ENCODE data around the gene PCDH18. TPM values are rescaled to one million over a fixed set of nuclear protein-coding genes. Genes with fewer than 3 reads are reported as not detected.

Gene PCDH18
- polyA plus RNA-seq, 3 donors = not detected

- DNase-seq = no peak
- no peaks in the 10 kb centered on the region for H3K79me2 ChIP-seq (ENCODE audit: insufficient read depth, low read length)
- WGBS (ENCODE audit: insufficient coverage) = no CpG with 5 or more reads among the region's 4 CpGs
- H4K20me1 ChIP-seq (ENCODE audit: insufficient read depth, low read length) = no peaks in the 10 kb centered on the region
- Mint-ChIP-seq H3K36me3 (no peaks in the 10 kb centered on the region), H3K9me3 (peaks cover 0 to 2% (median 0%) of the 10 kb centered on the region in 7 donors), H3K27ac (no peak overlapping the region), H3K27me3 (ENCODE audit: low read depth in 3 of 3) (no peaks in the 10 kb centered on the region), H3K4me1 (no peaks in the 10 kb centered on the region), H3K4me3 (no peak overlapping the region)
- no peak overlapping the region for H3K4me3 ChIP-seq (replicated peaks in 1 of 3; ENCODE audit: low read depth in 2 of 3, low read length in 3 of 3)
- TF ChIP-seq, protein P1, sequence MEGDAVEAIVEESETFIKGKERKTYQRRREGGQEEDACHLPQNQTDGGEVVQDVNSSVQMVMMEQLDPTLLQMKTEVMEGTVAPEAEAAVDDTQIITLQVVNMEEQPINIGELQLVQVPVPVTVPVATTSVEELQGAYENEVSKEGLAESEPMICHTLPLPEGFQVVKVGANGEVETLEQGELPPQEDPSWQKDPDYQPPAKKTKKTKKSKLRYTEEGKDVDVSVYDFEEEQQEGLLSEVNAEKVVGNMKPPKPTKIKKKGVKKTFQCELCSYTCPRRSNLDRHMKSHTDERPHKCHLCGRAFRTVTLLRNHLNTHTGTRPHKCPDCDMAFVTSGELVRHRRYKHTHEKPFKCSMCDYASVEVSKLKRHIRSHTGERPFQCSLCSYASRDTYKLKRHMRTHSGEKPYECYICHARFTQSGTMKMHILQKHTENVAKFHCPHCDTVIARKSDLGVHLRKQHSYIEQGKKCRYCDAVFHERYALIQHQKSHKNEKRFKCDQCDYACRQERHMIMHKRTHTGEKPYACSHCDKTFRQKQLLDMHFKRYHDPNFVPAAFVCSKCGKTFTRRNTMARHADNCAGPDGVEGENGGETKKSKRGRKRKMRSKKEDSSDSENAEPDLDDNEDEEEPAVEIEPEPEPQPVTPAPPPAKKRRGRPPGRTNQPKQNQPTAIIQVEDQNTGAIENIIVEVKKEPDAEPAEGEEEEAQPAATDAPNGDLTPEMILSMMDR (IDR thresholded peaks at IDR 0.05) = no peak
- H3K9me3 ChIP-seq (replicated peaks in 1 of 2; ENCODE audit: control insufficient read depth in 1 of 2, insufficient read depth in 1 of 2, low read length in 2 of 2) = no peaks in the 10 kb centered on the region
- no peak overlapping the region for H3K9ac ChIP-seq (ENCODE audit: insufficient read depth, low read length, poor library complexity, severe bottlenecking)
- H3K27ac ChIP-seq (ENCODE audit: low read depth in 1 of 2, low read length in 2 of 2) = no peak overlapping the region
- H3K4me1 ChIP-seq (ENCODE audit: control insufficient read depth in 1 of 2, insufficient read depth in 2 of 2, low read length in 2 of 2) = no peaks in the 10 kb centered on the region
- intact Hi-C loops (cut with micrococcal nuclease) = no loop called here
- no peak overlapping the region for H3K4me2 ChIP-seq (replicated peaks; ENCODE audit: extremely low read depth, low read length, poor library complexity, severe bottlenecking)
- no peaks in the 10 kb centered on the region for H3K27me3 ChIP-seq (ENCODE audit: control insufficient read depth in 2 of 2, insufficient read depth in 2 of 2, low read length in 2 of 2)
- H2AFZ ChIP-seq (ENCODE audit: insufficient read depth, low read depth, low read length, poor library complexity, severe bottlenecking) = no peak overlapping the region
- H3K36me3 ChIP-seq (replicated peaks in 1 of 2; ENCODE audit: control insufficient read depth in 1 of 2, insufficient read depth in 2 of 2, low read length in 2 of 2) = no peaks in the 10 kb centered on the region
Measured at GRCh38 chr4:137528673-137529072, 3.6 kb downstream of the PCDH18 start.

GRCh38 chr4:137526681-137527080 lies 5.6 kb downstream of the PCDH18 start:
- intact Hi-C loops (cut with micrococcal nuclease) = no loop called here
- H3K79me2 ChIP-seq (ENCODE audit: insufficient read depth, low read length) = no peaks in the 10 kb centered on the region
- no peaks in the 10 kb centered on the region for H3K4me1 ChIP-seq (ENCODE audit: control insufficient read depth in 1 of 2, insufficient read depth in 2 of 2, low read length in 2 of 2)
- no peak overlapping the region for H2AFZ ChIP-seq (ENCODE audit: insufficient read depth, low read depth, low read length, poor library complexity, severe bottlenecking)
- H3K4me3 Mint-ChIP-seq = no peak overlapping the region
- H3K27me3 Mint-ChIP-seq (ENCODE audit: low read depth in 3 of 3) = no peaks in the 10 kb centered on the region
- H4K20me1 ChIP-seq (ENCODE audit: insufficient read depth, low read length) = no peaks in the 10 kb centered on the region
- H3K9me3 Mint-ChIP-seq = peaks cover 0 to 2% (median 0%) of the 10 kb centered on the region in 7 donors
- no peak overlapping the region for H3K27ac Mint-ChIP-seq
- no peaks in the 10 kb centered on the region for H3K9me3 ChIP-seq (replicated peaks in 1 of 2; ENCODE audit: control insufficient read depth in 1 of 2, insufficient read depth in 1 of 2, low read length in 2 of 2)
- no peaks in the 10 kb centered on the region for H3K27me3 ChIP-seq (ENCODE audit: control insufficient read depth in 2 of 2, insufficient read depth in 2 of 2, low read length in 2 of 2)
- no peak overlapping the region for H3K9ac ChIP-seq (ENCODE audit: insufficient read depth, low read length, poor library complexity, severe bottlenecking)
- no peak overlapping the region for H3K4me3 ChIP-seq (replicated peaks in 1 of 3; ENCODE audit: low read depth in 2 of 3, low read length in 3 of 3)
- no peaks in the 10 kb centered on the region for H3K36me3 Mint-ChIP-seq
- H3K36me3 ChIP-seq (replicated peaks in 1 of 2; ENCODE audit: control insufficient read depth in 1 of 2, insufficient read depth in 2 of 2, low read length in 2 of 2) = no peaks in the 10 kb centered on the region
- no peak for DNase-seq
- H3K4me1 Mint-ChIP-seq = no peaks in the 10 kb centered on the region
- H3K4me2 ChIP-seq (replicated peaks; ENCODE audit: extremely low read depth, low read length, poor library complexity, severe bottlenecking) = no peak overlapping the region
- TF ChIP-seq, protein P1 (IDR thresholded peaks at IDR 0.05) = no peak
- no peak overlapping the region for H3K27ac ChIP-seq (ENCODE audit: low read depth in 1 of 2, low read length in 2 of 2)
